ENCODE measurements around the gene RALGDS. TPM values are rescaled to one million over a fixed set of nuclear protein-coding genes. Genes with fewer than 3 reads are reported as not detected.

The RALGDS gene
- total RNA-seq, 1 experiment from 2014 or later = 40.1 TPM

- Histone ChIP-seq H3K9me3 (ENCODE audit: low read depth, low read length, poor library complexity, severe bottlenecking) (no peaks in the 10 kb centered on the region), H3K4me3 (ENCODE audit: low read depth, low read length, poor library complexity, severe bottlenecking) (no peak overlapping the region), H3K27ac (ENCODE audit: low read depth, low read length, poor library complexity, severe bottlenecking) (no peak overlapping the region), H3K36me3 (ENCODE audit: insufficient read depth, low read length, poor library complexity, severe bottlenecking) (peaks cover 43% of the 10 kb centered on the region), H3K27me3 (replicated peaks; ENCODE audit: insufficient read depth, low read depth, low read length, poor library complexity) (no peaks in the 10 kb centered on the region), H3K4me1 (ENCODE audit: insufficient read depth, low read length, poor library complexity, severe bottlenecking) (peaks cover 6% of the 10 kb centered on the region)
- CTCF ChIA-PET = no interaction called here
- no peak for DNase-seq (ENCODE audit: low spot score)
- no TSS peak for BruUV-seq (replicated peaks)
- TF ChIP-seq CTCF (conservative IDR thresholded peaks at IDR 0.05; ENCODE audit: low read depth, low read length) (no peak), EZH2 (IDR thresholded peaks at IDR 0.05; ENCODE audit: borderline replicate concordance, low read depth, low read length, poor library complexity, severe bottlenecking) (no peak)
- intact Hi-C loops (cut with micrococcal nuclease; ENCODE audit: unreplicated experiment) = no loop called here
- POLR2A ChIA-PET (ENCODE audit: low non-redundant PET) = interaction anchor here (0.7 kb wide), 1 partner anchor 234 kb away, joined by 3 read pairs; no protein-coding TSS in a partner anchor
Measured at GRCh38 chr9:133108794-133109641, 12.0 kb downstream of the RALGDS start.

DNA sequence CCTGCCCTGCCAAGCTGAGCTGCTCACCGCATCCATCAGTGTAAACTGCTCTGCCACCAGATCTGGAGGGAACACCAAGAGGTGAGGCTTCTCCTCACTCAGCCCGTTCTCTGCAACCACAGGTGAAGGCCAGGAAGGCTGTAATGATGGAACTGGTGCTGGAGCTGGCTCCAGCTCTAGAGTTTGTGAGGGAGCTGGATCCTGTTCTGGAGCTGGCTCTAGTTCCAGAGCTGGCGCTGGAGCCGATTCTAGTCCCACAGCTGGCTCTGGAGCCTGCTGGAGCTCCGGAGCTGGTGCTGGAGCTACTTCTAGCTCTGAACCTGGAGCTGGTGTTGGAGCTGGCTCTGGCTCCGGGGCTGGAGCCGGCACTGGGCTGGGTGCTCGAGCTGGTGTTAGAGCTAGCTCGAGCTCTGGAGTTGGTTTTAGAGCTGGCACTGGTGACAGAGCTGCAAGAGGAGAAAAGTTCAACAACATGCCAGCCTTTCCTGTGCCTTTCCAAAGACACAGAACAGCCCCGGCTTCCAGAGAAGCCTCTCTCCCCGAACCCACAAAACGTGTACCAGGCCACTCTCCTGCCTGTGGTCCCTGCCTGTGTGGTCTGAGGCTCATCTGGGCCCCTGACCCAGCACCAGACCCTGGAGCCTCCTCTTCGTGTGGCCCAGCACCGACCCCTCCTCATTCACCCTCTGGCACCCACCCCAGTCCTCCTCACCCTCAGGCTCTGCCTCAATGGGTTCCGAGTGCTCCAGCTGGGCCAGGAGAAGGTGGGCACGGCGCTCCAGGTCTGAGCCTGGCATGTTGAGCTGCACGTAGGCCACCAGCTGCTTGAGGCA lies 12.9 kb downstream of the RALGDS start:
- TF ChIP-seq CTCF (conservative IDR thresholded peaks at IDR 0.05; ENCODE audit: low read depth, low read length) (no peak), EZH2 (IDR thresholded peaks at IDR 0.05; ENCODE audit: borderline replicate concordance, low read depth, low read length, poor library complexity, severe bottlenecking) (no peak)
- no TSS peak for BruUV-seq (replicated peaks)
- Histone ChIP-seq H3K36me3 (ENCODE audit: insufficient read depth, low read length, poor library complexity, severe bottlenecking) (peaks cover 49% of the 10 kb centered on the region), H3K4me1 (ENCODE audit: insufficient read depth, low read length, poor library complexity, severe bottlenecking) (no peaks in the 10 kb centered on the region), H3K4me3 (ENCODE audit: low read depth, low read length, poor library complexity, severe bottlenecking) (no peak overlapping the region), H3K9me3 (ENCODE audit: low read depth, low read length, poor library complexity, severe bottlenecking) (no peaks in the 10 kb centered on the region), H3K27ac (ENCODE audit: low read depth, low read length, poor library complexity, severe bottlenecking) (no peak overlapping the region), H3K27me3 (replicated peaks; ENCODE audit: insufficient read depth, low read depth, low read length, poor library complexity) (no peaks in the 10 kb centered on the region)
- no peak for DNase-seq (ENCODE audit: low spot score)
- intact Hi-C loops (cut with micrococcal nuclease; ENCODE audit: unreplicated experiment) = no loop called here
- CTCF ChIA-PET = no interaction called here
- POLR2A ChIA-PET (ENCODE audit: low non-redundant PET) = interaction anchor here (0.7 kb wide), 1 partner anchor 234 kb away, joined by 3 read pairs; no protein-coding TSS in a partner anchor

DNA sequence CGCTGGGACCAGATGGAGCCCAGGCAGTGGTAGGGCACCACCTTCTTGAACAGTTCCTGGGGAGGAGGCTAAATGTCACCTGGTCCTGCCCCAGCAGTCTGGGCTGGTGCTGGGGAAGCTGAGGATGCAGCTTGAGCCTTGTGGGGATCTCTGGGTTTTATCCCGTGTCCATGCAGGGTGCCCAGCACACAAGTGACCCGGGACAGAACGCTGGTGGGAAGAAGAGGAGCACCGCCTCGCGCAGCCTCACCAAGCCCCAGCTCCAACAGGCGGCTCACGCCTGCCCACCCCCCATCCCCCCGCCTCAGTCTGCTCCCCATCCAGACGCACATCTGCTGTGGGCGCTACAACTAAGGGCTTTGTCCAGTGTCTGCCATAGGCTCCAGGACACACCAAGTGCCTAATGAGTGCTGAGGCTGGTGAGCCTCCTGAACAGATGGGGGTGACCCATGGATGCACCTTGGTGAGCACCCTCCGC lies 13.8 kb downstream of the RALGDS start:
- POLR2A ChIA-PET (ENCODE audit: low non-redundant PET) = no interaction called here
- H3K36me3 ChIP-seq (ENCODE audit: insufficient read depth, low read length, poor library complexity, severe bottlenecking) = peaks cover 58% of the 10 kb centered on the region

More for the DNA sequence above, 13.8 kb downstream of the RALGDS start:
- no TSS peak for BruUV-seq (replicated peaks)
- H3K9me3 ChIP-seq (ENCODE audit: low read depth, low read length, poor library complexity, severe bottlenecking) = no peaks in the 10 kb centered on the region
- no peaks in the 10 kb centered on the region for H3K4me1 ChIP-seq (ENCODE audit: insufficient read depth, low read length, poor library complexity, severe bottlenecking)
- TF ChIP-seq CTCF (conservative IDR thresholded peaks at IDR 0.05; ENCODE audit: low read depth, low read length) (no peak), EZH2 (IDR thresholded peaks at IDR 0.05; ENCODE audit: borderline replicate concordance, low read depth, low read length, poor library complexity, severe bottlenecking) (no peak)
- CTCF ChIA-PET = no interaction called here
- H3K4me3 ChIP-seq (ENCODE audit: low read depth, low read length, poor library complexity, severe bottlenecking) = no peak overlapping the region
- no peak for DNase-seq (ENCODE audit: low spot score)
- intact Hi-C loops (cut with micrococcal nuclease; ENCODE audit: unreplicated experiment) = no loop called here
- H3K27ac ChIP-seq (ENCODE audit: low read depth, low read length, poor library complexity, severe bottlenecking) = no peak overlapping the region
- no peaks in the 10 kb centered on the region for H3K27me3 ChIP-seq (replicated peaks; ENCODE audit: insufficient read depth, low read depth, low read length, poor library complexity)

All from A673 (cell line).